Measurements from ENCODE around the gene PPME1.
A peak's percentile ranks its signal among the peaks of the same experiment; 100 is the strongest.

PPME1 gene

GRCh38 chr11:74162681-74163467 lies 8.2 kb upstream of the PPME1 start:
- DNase-seq, result no peak

GRCh38 chr11:74168838-74169237 lies 2.3 kb upstream of the PPME1 start:
- DNase-seq, result no peak

GRCh38 chr11:74169738-74170458 lies 1.2 kb upstream of the PPME1 start:
- DNase-seq, result no peak

DNA sequence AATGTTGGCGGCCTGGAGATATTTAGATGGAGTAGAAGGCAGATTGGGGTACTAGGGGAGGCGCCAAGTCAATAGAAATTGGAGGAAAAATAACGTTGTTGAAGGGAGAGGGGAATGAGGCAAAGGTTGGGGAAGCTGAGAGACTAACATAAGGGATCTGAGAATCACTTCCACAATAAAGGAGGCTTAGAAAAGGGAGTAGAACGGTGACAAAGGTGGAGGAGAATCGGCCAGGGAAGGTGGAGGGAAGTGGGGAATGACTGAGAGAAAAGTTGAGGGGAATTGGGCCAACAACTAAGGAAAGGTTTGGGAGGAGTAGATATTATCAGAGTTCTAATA lies 510 bp downstream of the PPME1 start:
- no peak for DNase-seq

DNA sequence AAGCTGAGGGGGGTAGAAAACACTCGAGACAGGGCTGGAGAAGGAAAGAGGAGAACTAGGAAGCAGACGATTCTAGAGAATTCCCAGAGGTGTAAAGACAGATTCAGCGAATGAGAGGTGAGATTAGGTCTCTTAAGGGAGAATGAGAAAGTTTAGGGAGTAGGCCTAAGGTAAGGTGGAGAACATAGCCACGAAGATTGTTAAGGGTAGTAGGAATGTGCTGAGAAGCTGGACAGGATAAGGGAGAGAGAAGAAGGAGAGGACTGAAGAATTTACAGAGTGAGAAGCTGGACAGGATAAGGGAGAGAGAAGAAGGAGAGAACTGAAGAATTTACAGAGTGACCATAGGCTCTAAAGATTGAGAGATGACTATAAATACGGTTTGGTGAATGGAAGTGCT lies 908 bp downstream of the PPME1 start:
- DNase-seq, result no peak

DNA sequence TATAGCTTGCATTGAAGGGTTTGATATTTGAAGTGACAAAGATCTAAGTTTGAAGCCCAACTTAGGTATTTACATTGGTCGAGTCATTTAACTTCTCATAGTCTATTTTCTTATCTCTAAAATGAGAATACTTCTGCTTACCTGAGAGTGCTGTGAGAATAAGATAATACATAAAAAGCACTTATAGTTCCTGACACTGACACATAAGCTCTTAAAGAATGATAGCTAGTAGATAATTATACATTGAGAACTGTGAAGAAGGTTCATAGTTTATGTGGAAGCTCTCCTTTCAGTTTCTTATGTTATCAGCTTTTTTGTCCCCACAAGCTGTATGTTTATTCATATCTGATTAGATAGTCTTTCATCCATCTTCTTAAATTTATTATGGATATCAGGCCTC lies 4.8 kb downstream of the PPME1 start:
- no peak for DNase-seq

- DNase-seq, result no peak
Observed at GRCh38 chr11:74179234-74180052, 8.4 kb downstream of the PPME1 start.

- DNase-seq, result no peak
Observed at GRCh38 chr11:74182635-74183034, 11.5 kb downstream of the PPME1 start.

- no peak for DNase-seq
Observed at GRCh38 chr11:74185285-74185684, 14.2 kb downstream of the PPME1 start.

DNA sequence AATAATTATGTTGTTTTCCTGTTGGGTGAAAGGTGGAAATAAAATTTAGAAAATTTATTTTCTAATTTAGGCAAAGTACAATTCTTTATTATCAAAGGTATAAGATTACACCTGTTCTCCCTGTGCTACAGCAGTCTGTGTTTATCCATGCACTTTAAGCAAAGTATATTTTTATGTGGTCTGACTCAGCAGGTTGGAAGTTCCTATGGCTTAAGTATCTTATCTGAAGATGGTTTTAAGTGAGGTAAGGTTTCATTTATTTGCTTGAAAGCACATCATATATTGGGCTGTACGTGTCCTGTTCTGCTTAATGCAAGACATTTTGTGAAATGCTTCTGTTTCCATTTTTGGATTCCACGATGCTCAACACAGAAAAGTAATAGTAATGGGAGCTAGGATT lies 14.6 kb downstream of the PPME1 start:
- DNase-seq, result no peak

DNA sequence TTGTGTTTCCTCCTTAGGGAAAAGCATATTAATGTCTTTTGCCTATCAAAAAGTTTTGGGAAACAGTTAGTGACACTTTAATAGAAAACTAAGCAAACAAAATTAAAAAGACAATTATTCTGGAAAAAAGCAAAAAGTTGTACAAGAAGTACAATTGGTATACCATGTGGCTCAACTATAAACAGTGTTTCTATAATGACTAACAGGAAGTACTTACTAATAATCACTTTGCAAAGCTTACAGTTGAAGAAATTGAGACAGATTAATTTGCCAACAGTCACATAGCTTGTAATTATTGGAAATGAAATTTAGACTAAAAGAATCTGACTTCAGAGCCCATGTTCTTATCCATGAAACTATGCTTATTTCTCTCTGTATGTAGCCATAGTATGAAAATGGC lies 24.7 kb downstream of the PPME1 start:
- DNase-seq, result no peak

GRCh38 chr11:74196781-74197486 lies 25.8 kb downstream of the PPME1 start:
- DNase-seq, result no peak

DNA sequence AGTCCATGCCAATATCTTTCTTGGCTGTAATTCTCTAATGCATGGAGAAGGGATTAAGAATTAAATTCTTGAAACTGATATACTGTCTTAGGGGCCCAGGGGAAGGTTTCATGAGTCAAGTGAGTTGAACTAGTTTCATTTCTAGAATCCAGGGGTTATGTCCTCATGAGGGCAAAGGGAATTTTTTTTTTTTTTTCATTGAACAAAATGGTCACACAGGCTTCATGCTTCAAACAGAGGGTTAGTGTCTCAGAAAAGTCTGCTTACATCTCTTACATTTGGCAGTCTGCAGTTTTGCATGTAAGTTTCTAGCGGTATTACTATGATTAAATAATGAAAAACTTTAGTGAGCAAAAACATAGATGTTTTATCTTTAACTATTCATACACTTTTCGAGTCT lies 32.9 kb downstream of the PPME1 start:
- peak; percentile 18 for DNase-seq

DNA sequence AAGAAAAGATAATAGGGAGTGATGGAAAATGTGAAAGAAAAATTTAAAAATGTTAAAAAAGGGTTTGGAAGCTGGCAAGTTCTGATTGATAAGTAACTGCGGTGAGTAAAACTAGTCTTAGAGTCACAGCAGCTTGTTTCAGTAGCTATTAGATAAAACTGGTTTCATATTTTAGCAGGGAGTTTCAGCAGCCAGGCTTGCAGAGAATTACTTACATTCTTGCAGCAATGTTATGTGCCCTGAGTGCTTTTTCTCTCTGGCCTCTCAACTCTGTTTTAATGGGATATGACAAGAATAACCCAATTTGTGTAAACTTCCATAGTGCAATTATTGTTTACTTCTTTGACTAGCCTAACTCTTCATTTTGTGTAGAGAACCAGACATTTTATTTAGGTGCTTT lies 33.6 kb downstream of the PPME1 start:
- DNase-seq, result no peak

DNA sequence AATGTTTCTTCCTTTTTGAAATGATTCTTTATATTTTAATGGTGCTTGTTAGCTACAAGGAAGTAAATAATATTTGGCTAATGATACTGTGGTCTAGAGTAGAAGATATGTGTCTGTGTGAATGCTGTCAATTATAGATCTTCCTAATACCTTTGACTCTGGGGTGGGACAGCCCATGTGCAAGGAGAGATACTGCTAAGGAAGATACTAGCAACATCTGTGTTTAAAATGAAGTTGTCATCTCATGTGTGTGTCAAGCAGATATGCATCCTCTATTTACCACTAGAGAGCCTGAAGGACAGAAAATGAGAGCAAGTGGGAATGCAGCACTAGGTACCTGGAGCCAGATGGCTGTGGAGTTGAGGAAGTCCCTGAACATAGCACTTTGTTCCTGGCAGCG lies 34.1 kb downstream of the PPME1 start:
- DNase-seq, result no peak

- DNase-seq, result no peak
Observed at GRCh38 chr11:74206746-74207145, 35.7 kb downstream of the PPME1 start.

- no peak for DNase-seq
Observed at GRCh38 chr11:74208507-74208906, 37.4 kb downstream of the PPME1 start.

- no peak for DNase-seq
Observed at GRCh38 chr11:74212533-74212932, 41.4 kb downstream of the PPME1 start.

DNA sequence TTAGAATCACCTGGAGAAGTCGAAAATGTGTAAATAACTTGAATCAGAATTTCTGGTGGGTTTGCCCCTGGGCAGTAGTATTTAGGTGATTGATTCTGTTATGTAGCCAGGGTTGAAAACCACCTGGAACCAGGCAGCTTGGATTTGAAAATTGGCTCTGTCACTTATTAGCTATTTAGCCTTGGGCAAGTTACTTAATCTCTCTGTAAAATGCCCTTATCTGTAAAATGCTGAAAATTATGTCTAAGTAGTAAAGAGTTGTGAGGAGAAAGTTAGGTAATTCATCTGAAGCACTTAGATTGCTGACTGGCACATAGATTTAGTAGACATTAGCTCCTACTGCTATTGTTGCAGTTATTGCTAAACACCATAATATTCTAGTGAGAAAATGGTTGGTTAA lies 49.3 kb downstream of the PPME1 start:
- no peak for DNase-seq

GRCh38 chr11:74221816-74222215 lies 50.7 kb downstream of the PPME1 start:
- DNase-seq, result no peak

- DNase-seq, result no peak
Observed at GRCh38 chr11:74225565-74225964, 54.5 kb downstream of the PPME1 start.

- no peak for DNase-seq
Observed at GRCh38 chr11:74226907-74227306, 55.8 kb downstream of the PPME1 start.

DNA sequence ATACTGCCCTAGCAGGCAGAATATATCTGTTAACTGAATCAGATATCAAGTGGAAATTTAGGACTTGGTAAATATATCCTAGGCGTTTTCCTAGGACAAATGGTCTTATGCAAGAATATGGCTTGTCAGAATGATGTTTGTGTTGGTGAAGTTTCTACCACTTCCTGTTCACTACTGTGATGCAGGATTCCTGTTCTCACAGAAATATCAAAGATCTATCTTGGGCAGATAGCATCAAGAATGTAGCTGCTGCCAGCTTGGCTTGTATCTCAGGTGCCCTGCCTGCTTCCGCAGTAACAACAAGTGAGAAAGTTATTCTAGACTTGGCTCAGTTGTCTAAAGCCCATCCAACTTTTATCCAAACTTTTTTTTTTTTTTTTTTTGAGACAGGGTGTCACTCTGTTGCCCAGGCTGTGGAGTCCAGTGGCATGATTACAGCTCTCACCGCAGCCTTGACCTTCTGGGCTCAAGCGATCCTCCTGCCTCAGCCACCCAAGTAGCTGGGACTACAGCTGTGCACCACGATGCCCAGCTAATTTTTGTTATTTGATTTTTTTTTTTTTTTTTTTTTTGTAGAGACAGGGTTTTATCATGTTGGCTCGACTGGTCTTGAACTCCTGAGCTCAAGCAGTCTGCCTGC lies 61.3 kb downstream of the PPME1 start:
- no peak for DNase-seq
